K562 (cell line): ENCODE measurements around the gene TPR.

Experiments
- CBFA2T3 ChIP-seq: fragments of 450-650 bp; IDR thresholded peaks from 2 replicates; pipeline ENCODE4 v1.6.1; 2017
- CEBPB ChIP-seq: fragments of 450-650 bp; IDR thresholded peaks from 2 replicates; pipeline ENCODE4 v1.6.1; 2016; ENCODE audit warnings: missing genetic modification characterization, missing compliant biosample characterization
- CHD2 ChIP-seq: IDR thresholded peaks from 2 replicates; pipeline ENCODE4 v1.6.1; 2011; ENCODE audit warnings: low read depth, low read length
- CTCF ChIP-seq, 3 experiments: IDR thresholded peaks in 2 of 3; conservative IDR thresholded peaks in 1 of 3; 2 replicates each; pipeline ENCODE4 v1.5.1; 2011 to 2012; ENCODE audit warnings: low read length in 3 of 3, mild to moderate bottlenecking in 3 of 3, control low read depth in 2 of 3, improper control_type of control experiment in 1 of 3, inconsistent platforms in 1 of 3, low read depth in 1 of 3, mixed read lengths in 1 of 3, moderate library complexity in 1 of 3; ENCODE audit not compliant: insufficient read depth in 2 of 3
- EP400 ChIP-seq: fragments of 450-650 bp; IDR thresholded peaks from 2 replicates; pipeline ENCODE4 v1.6.1; 2017; ENCODE audit warnings: antibody characterized with exemption, mild to moderate bottlenecking, moderate library complexity
- FOS ChIP-seq: IDR thresholded peaks from 3 replicates; pipeline ENCODE4 v1.6.1; 2011; ENCODE audit not compliant: insufficient read length; ENCODE audit errors: extremely low read depth
- HLTF ChIP-seq: fragments of 450-650 bp; IDR thresholded peaks from 2 replicates; pipeline ENCODE4 v1.6.1; 2016
- NR2C1 ChIP-seq, 2 experiments: fragments of 450-650 bp; IDR thresholded peaks; 2 replicates each; pipeline ENCODE4 v1.6.1; 2017; ENCODE audit warnings: mild to moderate bottlenecking in 2 of 2, antibody characterized with exemption in 1 of 2, inconsistent platforms in 1 of 2, missing compliant biosample characterization in 1 of 2, missing genetic modification characterization in 1 of 2
- PHF20 ChIP-seq: fragments of 450-650 bp; IDR thresholded peaks from 2 replicates; pipeline ENCODE4 v1.6.1; 2018; ENCODE audit not compliant: partially characterized antibody

DNA sequence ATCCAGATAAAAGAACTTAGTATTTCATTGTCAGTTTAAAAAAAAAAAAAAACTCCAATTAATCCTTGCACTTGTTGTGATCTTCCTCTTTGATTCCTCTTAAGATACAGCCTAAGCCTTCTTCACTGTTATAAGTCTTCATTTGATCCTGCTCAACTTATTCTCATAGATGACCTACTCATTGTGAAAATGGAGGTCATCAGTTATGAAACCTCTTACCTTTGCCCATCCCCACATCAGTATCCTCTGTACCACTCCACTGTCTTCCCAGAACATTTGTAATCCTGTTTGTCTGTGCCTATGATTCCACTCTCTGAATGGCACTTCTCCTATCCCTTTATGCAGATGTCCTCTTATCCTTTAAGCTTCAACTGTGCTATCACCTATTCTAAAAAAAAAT is 28.6 kb upstream of the TPR start:
- TF ChIP-seq NR2C1 (IDR thresholded peaks at IDR 0.05): no peak
- no peak for TF ChIP-seq NR2C1 (tag; IDR thresholded peaks at IDR 0.05)
- TF ChIP-seq PHF20: no peak
- TF ChIP-seq CEBPB: no peak
- no peak for TF ChIP-seq CBFA2T3
- no peak for TF ChIP-seq CTCF (IDR thresholded peaks at IDR 0.05 in 2 of 3, conservative IDR thresholded peaks at IDR 0.05 in 1 of 3; ENCODE audit: insufficient read depth in 2 of 3, low read depth in 1 of 3, low read length in 3 of 3)
- TF ChIP-seq CHD2: no peak
- TF ChIP-seq EP400: no peak
- TF ChIP-seq HLTF: no peak
- TF ChIP-seq FOS: no peak
